Head of caudate nucleus (tissue), 42 donors: ENCODE measurements around the gene AGBL5.

Source experiments
- DNase-seq, 42 donors: peaks; one replicate each; pipeline versions ENCODE4 v3.0.0 to v3.0.0-alpha.2; 2020 to 2021; ENCODE audit warnings: mixed read lengths in 7 of 42
- intact Hi-C: fragments of 100-400 bp; cut with DNase I; formaldehyde crosslinking; loops from one replicate; pipeline ENCODE4 v1.15.0; 2022

Gene AGBL5, protein sequence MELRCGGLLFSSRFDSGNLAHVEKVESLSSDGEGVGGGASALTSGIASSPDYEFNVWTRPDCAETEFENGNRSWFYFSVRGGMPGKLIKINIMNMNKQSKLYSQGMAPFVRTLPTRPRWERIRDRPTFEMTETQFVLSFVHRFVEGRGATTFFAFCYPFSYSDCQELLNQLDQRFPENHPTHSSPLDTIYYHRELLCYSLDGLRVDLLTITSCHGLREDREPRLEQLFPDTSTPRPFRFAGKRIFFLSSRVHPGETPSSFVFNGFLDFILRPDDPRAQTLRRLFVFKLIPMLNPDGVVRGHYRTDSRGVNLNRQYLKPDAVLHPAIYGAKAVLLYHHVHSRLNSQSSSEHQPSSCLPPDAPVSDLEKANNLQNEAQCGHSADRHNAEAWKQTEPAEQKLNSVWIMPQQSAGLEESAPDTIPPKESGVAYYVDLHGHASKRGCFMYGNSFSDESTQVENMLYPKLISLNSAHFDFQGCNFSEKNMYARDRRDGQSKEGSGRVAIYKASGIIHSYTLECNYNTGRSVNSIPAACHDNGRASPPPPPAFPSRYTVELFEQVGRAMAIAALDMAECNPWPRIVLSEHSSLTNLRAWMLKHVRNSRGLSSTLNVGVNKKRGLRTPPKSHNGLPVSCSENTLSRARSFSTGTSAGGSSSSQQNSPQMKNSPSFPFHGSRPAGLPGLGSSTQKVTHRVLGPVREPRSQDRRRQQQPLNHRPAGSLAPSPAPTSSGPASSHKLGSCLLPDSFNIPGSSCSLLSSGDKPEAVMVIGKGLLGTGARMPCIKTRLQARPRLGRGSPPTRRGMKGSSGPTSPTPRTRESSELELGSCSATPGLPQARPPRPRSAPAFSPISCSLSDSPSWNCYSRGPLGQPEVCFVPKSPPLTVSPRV

DNA sequence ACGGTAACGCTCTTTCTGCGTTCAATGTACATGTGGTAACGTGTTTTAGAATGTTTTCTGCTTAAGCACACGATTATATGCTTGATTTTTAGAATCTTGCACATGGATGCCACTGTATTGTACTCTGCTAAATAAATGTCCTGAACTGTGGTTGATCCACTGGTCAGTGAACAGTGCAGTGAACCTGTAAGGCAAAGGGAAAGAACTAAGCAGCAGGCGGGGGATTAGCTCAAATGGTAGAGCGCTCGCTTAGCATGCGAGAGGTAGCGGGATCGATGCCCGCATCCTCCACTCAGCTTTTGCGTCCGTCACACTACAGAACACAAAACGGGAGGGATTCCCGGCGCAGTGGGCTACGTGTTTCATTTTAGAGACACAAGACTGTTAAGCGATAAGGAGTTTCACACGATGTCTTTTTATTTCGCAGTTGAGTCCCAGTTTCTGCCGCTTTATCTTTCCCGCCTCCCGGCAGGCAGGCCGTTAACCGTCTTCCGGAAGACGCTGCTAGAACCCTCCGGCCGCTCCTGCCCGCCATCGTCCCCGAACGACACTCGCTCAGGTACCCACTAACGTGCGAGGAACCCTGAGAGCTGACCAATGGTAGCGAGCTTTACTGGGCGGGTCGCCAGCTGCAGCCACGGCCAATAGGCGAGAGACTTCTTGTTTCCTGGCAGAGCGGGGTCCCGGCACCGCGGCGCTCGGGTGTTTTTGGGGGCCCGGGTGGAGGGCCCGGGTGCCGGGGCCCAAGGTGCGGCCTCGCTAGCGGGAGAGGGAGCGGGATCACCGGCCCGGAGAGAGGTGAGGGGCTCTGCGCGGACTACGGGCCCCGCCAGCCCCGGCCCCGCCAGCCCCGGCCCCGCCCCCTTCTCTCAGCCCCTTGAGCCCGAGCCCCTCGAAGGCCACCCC, at the start of gene AGBL5:
Gene AGBL5 (plus strand): TSS at position 673 of the 906 bp plus-strand sequence. CDS start 1,291 bp downstream, outside the sequence.
- intact Hi-C loops = loop anchor here (5.0 kb wide), 1 partner anchor 36 kb away; the partner anchor contains the start of gene KHK
- peak; percentile 90 to 98 (median 96) for DNase-seq

DNA sequence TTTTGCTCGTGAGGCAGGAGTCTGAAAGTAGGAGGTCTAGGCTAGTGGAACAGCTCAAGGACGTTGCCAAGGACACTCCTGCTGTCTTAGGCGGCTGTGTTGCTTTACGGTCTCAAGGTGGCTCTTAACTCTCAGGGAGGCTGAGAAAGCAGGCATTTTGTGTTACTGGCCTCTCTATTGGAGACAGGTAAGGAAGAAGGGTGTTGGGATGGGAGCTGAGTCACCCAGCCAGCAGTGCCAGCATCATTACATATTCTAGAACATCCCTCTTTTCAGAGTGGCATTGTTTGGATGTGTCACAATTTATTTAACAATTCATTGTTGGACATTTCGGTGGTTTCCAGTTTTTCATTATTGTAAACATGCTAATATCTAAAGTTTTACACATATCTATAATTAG, 49.5 kb upstream of the AGBL5 start:
- peak in 2 of 42 donors; percentile 12 to 55 for DNase-seq
- intact Hi-C loops = no loop called here

DNA sequence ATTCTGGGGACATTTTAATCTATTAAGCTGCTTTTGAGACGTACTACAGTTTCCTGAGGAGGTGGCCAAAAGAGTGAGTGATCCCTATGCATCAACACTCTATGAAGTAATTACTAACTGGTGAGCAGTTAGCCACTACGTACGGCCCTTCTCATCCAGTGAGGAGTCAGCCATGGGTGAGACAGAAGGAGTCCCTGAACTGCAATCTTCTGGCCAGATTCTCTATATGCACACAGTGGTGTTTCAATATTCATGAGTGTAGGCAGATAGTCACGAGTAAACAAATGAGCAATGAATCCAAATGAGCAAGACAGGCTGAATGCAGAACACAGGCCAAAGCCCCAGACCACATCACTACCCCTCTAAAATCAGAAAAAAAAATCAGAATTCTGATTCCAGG, 48.5 kb upstream of the AGBL5 start:
- no peak for DNase-seq
- intact Hi-C loops = no loop called here

DNA sequence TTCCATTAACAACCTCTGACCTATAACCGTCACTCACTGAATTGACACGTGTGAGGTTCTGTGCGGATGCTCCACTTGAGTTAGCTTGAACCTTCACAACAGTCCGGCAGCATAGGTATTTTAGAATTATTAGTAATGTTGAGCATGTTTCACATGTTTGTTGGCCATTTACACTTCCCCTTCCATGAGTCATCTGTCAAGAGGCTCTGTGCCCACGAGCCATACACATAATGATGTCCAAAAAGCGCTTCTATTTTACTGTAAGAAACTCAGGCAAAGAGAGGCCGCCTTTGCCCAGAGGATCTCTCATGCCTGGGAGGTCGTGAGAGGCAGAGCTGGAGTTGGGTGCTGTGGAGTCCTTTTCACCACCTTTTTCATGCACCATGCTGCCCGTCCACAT, 47.6 kb upstream of the AGBL5 start:
- peak in 1 of 42 donors; percentile 36 for DNase-seq
- intact Hi-C loops = no loop called here

DNA sequence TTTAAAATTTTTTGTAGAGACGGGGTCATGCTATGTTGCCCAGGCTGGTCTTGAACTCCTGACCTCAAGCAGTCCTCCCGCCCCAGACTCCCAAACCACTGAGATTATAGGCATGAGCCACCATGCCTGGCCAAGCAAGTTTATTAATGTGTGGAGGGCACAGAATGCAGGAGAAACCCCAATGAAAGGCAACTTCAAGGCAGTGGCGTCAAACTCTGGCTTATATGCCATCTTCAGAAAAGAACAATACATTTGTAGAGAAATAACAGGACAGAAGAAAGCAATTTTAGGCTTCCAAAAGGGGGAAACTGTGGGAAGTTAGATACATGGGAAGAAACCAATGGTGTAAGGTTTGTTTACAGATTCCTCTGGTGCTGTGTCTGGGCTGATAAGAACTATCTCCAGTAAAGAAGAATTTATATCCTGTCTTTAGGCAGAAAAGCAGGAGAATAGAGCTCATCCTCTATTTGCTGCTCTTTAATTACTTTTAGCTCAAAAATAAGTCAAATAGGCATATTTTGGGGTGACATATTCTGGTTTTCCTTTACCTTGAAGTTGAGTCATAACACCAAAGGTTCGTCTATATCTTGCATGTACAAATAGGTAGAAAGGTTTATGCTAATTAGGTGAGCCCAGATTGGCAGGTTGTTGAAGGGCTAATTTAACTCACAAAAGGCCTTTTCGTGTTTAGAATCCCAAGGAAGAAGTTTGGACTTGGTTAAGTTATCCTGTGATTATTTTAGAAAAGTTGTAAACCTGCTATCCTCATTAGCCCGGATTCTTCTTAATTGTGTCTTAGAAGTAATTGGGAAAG, 44.7 kb upstream of the AGBL5 start:
- intact Hi-C loops = no loop called here

DNA sequence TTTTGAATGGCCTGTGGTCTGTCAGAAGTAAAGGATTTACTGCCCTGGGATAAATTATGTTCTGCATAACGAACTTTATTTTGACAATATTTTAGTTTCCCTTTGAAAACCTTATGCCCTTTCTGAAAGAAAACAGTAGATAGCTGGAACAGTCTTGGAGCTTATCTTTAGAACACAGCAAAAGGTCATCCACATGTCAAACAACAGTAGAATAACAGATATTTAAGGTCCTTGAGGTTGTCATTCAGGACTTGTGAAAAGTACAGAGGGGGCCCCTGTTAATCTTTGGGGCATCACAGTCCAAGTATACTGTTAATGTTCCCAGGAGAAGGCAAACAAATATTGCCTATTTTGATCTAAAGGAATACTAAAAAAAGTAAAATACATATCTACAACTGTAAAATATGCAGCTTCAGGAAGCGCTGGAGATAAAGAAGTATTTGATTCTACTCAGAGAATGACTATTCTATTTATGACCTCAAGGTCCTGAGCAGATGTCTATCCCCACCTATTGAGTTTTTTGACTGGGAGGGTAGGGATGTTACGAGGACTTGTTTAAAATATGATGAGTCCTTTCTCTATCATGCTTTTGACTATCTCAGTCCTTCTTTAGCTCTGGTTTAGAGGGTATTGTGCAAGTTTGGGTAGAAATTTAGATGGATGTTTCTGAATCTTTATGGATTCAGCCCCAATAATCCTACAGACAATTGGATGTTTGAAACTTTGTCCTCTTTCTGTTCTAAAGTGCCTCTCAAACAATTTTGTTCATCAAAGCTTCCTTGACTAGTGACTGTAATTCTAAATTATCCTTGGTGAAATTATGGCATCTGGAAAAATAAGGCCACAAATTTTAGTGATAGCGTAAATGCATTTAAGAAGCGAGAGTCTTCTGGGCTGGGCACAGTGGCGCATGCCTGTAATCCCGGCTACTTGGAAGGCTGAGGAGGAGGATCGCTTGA, 43.8 kb upstream of the AGBL5 start:
- intact Hi-C loops = no loop called here
- DNase-seq = no peak

More for the DNA sequence above, 44.7 kb upstream of the AGBL5 start:
- DNase-seq = no peak

DNA sequence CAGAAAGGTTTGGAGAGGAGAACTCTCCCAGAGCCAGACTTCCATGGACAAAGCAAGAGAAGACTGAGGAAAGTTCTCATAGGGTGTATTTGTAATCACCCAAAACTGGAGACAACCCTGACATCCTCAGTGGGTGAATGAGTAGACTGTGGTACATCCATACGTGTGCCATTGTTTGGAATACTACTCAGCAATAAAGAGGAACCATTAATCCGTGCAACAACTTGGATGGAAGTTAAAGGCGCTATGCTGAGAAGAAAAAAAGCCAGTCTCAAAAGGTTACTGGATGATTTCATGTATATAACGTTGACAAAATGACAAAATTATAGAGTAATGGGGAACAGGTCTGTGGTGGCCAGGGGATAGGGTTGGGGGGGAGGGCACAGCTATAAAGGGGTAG, 42.8 kb upstream of the AGBL5 start:
- intact Hi-C loops = no loop called here
- no peak for DNase-seq

DNA sequence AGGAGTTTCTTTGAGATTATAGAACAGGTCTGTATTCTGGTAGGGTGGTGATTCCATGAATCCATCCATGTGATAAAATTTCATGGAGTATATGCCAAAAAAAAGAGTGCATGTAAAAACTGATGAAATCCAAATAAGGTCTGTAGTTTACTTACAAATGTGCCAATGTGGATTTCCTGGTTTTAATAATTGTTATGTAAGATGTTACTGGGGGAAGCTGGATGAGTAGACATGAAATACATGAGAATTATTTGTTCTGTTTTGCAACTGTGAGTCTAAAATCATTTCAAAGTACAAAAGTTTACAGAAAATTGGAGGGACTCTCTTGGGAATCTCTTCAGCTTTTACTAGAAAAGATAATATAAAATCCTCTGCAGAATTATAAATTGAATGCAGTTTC, 42.4 kb upstream of the AGBL5 start:
- intact Hi-C loops = no loop called here

DNA sequence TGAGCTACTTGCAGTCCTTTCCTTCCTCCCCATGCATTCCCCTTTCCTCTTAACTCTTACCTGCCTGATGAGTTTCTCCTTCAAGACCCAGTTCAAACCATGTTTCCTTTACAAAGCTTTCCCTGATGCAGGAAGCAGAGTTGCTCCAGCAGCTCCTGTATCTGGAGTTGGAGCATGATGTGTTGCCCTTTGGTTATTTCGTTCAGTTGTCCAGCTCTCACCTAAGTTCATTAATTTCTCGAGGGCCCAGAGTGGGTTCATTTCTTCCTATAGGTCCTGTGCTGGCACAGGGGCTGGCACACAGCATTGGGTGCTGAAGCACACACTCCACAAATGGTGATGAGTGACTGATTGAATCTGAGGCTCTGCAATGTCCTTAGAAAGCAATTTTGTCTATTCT, 41.8 kb upstream of the AGBL5 start:
- no peak for DNase-seq
- intact Hi-C loops = no loop called here

More for the DNA sequence above, 42.4 kb upstream of the AGBL5 start:
- no peak for DNase-seq

DNA sequence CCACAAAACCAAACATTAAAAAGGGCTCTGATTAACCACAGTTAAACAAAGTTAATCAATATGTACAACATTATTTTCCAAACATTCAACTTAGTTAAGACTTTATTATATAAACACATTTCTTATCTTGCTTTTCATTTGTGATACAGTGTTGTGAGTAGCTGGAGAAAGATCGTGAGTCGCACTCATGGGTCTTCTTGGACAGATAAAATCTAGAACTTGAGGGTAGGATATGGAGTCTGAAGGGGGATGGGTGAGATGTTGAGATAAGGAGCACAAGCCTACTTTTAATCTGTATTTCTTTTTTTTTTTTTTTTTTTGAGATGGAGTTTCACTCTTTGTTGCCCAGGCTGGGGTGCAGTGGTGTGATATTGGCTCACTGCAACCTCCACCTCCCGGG, 41.3 kb upstream of the AGBL5 start:
- intact Hi-C loops = no loop called here
- DNase-seq = no peak

DNA sequence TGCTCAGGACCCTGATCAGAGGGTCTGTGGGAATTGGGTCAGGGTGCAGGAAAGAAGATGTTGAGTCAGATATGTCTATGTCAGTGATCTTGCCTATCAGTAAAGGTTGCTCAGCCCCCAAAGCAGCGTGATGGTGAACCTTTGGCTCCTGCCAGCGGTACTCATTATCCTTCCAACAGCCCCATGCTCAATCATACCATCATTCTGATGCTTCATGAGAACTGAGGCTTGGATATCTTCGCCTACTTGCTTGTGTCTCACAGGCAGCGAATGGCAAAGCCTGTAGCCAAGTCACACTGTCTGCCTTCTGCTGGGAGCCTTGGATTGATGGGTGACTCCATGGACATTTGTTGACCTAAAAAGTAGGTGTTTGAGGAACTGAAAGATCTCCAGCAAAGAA, 37.7 kb upstream of the AGBL5 start:
- intact Hi-C loops = no loop called here
- no peak for DNase-seq

DNA sequence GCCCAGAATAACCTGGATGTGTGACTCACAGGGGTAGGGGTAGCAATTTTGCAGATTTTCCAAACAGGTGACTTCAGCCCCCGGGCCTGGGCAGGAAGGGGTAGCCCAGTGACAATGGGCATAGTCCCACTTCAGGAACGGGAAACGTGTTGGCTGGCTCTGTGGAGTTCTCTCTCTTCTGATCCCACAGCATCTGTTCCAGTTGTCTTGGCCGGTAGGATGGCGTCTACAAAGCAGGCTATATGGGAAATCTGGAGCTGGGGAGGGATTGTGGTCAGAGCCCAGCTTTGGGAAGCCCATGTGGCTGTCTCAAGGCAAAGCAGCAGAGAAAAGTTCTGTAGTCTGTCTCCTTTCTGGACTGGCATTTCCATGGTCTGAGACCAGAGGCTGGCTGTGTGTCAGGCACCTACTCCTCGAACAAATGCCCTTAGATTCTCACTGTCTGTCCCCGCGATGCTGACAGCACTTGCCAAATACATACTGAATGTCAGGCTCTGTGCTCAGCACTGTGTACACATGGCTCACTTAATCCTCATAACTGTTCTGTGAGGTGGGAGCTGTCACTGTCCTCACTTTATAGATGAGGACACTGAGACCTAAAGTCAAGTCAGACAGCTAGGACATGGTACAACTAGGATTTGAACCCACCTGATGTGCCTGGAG, 36.6 kb upstream of the AGBL5 start:
- peak in 11 of 42 donors; percentile 12 to 51 (median 32) for DNase-seq

DNA sequence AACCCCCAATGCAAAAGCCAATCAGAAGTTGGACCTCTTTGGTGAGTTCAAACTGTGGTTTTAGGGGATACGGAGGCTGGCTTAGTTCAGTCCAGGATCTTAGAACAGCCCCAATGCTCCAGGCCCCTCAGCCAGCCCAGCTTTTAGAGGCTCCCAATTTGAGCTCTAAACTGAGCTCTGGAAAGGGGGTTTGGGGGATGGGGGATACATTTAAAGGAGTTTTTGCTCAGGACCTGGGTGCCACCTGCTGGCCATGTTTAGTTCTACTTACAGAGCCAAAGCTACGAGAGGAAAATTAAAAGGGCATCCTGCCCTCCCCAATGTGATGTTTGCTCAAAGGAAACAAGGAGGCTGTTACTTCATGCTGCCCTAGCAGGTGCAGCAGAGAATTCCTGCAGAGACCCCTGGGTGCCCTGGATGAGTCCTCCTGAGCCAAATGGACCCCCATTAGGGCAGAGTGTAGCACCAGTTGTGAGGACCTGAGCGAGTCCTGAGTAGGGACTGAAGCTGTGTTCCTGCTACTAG, 34.6 kb upstream of the AGBL5 start:
- DNase-seq = peak in 41 of 42 donors; percentile 25 to 86 (median 65)
- intact Hi-C loops = loop anchor here (2.0 kb wide), 1 partner anchor 56 kb away; no protein-coding TSS in a partner anchor

More for the DNA sequence above, 36.6 kb upstream of the AGBL5 start:
- intact Hi-C loops = no loop called here

DNA sequence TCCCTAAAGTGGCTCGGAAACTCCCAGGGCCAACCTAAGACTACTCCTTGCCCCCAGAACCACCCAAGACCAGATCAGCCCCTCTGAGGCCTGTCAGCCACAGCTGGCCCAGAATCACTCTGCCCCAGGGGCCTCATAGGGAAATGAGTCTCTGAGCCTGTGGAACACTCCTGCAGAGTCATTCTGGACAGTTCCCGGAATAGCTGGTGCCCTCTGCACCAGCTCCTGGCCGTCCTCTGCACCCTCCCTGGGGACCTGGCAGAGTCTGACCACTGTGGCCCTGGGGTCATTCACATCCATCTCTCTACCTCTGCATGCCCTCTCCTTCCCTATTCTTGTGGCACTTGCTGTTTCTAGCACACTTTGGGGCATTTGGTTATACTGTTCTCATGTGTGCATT, 33.3 kb upstream of the AGBL5 start:
- intact Hi-C loops = no loop called here

DNA sequence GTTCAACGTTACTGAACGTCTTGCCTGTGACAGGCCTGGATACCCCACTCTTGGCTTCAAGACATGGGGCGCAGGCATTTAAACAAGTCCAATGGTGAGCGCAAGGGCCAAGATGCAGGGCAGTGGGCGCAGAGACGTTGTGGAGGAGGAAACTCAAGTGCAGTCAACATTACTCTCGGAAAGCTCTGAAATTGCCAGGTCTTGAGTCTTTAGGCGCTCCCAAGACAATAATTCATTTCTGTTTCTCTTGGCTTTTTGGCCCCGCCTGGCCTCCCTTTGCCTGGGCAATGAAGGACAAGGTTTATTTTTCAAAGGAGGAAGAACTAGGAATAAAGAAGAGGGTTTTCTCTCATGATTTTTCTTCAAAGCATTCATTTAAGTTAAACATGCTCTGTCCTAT, 32.0 kb upstream of the AGBL5 start:
- intact Hi-C loops = no loop called here
- no peak for DNase-seq

More for the DNA sequence above, 33.3 kb upstream of the AGBL5 start:
- peak in 1 of 42 donors; percentile 10 for DNase-seq
